Measurements from ENCODE around the gene CCL25. TPM values are rescaled to one million over a fixed set of nuclear protein-coding genes. Genes with fewer than 3 reads are reported as not detected.

CCL25 gene
- total RNA-seq, 6 donors from 2014 or later = not detected

GRCh38 chr19:8083141-8083540 is 30.6 kb downstream of the CCL25 start:
- TF ChIP-seq POLR2AphosphoS5 (IDR thresholded peaks at IDR 0.05) (no peak), POLR2A (IDR thresholded peaks at IDR 0.05) (no peak), CTCF (IDR thresholded peaks at IDR 0.05) (no peak), EP300 (IDR thresholded peaks at IDR 0.05) (no peak)
- H3K27me3 ChIP-seq = no peaks in the 10 kb centered on the region
- DNase-seq (no peak), ATAC-seq (ENCODE audit: low FRiP score in 2 of 2) (no peak)
- no peak overlapping the region for H3K4me3 ChIP-seq
- no peaks in the 10 kb centered on the region for H3K9me3 ChIP-seq
- 95% methylated on average over 11 of the region's 12 CpGs for WGBS, 2 donors
- no peaks in the 10 kb centered on the region for H3K36me3 ChIP-seq
- H3K27ac ChIP-seq = no peak overlapping the region
- peaks cover 0 to 11% (median 0%) of the 10 kb centered on the region in 4 donors for H3K4me1 ChIP-seq

DNA sequence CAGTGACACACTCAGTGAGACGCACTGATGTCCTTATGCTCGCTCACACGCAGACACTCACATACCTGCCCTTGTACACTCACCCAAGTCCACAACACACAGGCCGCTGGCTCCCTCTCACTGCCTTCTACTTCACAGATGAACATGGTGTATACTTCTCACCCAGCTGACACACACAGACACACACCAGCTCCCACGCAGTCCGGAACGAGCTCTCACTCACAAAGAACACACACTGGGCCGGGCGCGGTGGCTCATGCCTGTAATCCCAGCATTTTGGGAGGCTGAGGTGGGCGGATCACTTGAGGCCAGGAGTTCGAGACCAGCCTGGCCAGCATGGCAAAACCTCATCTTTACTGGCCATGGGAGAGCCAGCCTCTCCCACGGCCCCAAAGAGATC is 31.6 kb downstream of the CCL25 start:
- Histone ChIP-seq H3K36me3 (no peaks in the 10 kb centered on the region), H3K4me3 (no peak overlapping the region), H3K27ac (no peak overlapping the region), H3K4me1 (peaks cover 0 to 11% (median 0%) of the 10 kb centered on the region in 4 donors), H3K9me3 (no peaks in the 10 kb centered on the region), H3K27me3 (no peaks in the 10 kb centered on the region)
- WGBS, 2 donors = 92 to 96% methylated on average over 13 of the region's 13 CpGs
- DNase-seq (no peak), ATAC-seq (ENCODE audit: low FRiP score in 2 of 2) (no peak)
- TF ChIP-seq POLR2AphosphoS5 (IDR thresholded peaks at IDR 0.05) = no peak
- no peak for TF ChIP-seq CTCF (IDR thresholded peaks at IDR 0.05)
- no peak for TF ChIP-seq EP300 (IDR thresholded peaks at IDR 0.05)
- TF ChIP-seq POLR2A (IDR thresholded peaks at IDR 0.05) = no peak

- TF ChIP-seq EP300 (IDR thresholded peaks at IDR 0.05) (peak in 1 of 4 donors; percentile 34), POLR2A (IDR thresholded peaks at IDR 0.05) (no peak), POLR2AphosphoS5 (IDR thresholded peaks at IDR 0.05) (peak in 1 of 2 donors; percentile 43)
- Histone ChIP-seq H3K27me3 (no peaks in the 10 kb centered on the region), H3K9me3 (no peaks in the 10 kb centered on the region), H3K36me3 (no peaks in the 10 kb centered on the region), H3K27ac (no peak overlapping the region), H3K4me1 (peaks cover 0 to 11% (median 0%) of the 10 kb centered on the region in 4 donors), H3K4me3 (no peak overlapping the region)
- DNase-seq (peak in 1 of 2 donors; percentile 49), ATAC-seq (ENCODE audit: low FRiP score in 2 of 2) (no peak)
- WGBS, 2 donors = 46 to 60% methylated on average over 11 to 16 of the region's 20 CpGs
Observed at GRCh38 chr19:8085598-8086408, 33.2 kb downstream of the CCL25 start.

DNA sequence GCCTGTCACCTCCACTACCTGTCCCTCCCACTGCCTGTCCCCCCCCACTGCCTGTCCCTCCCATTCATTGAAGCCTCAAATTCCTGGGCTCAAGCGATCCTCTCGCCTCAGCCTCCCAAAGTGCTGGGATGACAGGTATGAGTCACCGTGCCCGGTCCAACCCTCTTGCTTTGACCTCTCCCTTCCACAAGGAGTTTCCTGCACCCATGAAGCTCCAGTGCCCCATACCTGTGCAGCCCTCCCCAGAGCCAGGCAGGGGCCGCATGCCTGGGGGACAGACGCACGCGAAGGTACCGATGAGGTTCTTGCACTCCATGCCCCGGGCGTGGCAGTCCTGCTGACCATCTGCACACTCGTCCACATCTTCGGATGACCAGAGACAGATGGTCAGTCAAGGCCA is 34.3 kb downstream of the CCL25 start:
- no peaks in the 10 kb centered on the region for H3K36me3 ChIP-seq
- no peak overlapping the region for H3K4me3 ChIP-seq
- H3K9me3 ChIP-seq = no peaks in the 10 kb centered on the region
- H3K4me1 ChIP-seq = peaks cover 0 to 11% (median 0%) of the 10 kb centered on the region in 4 donors
- H3K27me3 ChIP-seq = no peaks in the 10 kb centered on the region
- 92 to 95% methylated on average over 6 to 13 of the region's 13 CpGs for WGBS, 2 donors
- TF ChIP-seq POLR2AphosphoS5 (IDR thresholded peaks at IDR 0.05) (no peak), POLR2A (IDR thresholded peaks at IDR 0.05) (no peak), EP300 (IDR thresholded peaks at IDR 0.05) (no peak), CTCF (IDR thresholded peaks at IDR 0.05) (no peak)
- DNase-seq (no peak), ATAC-seq (ENCODE audit: low FRiP score in 2 of 2) (no peak)
- H3K27ac ChIP-seq = no peak overlapping the region

DNA sequence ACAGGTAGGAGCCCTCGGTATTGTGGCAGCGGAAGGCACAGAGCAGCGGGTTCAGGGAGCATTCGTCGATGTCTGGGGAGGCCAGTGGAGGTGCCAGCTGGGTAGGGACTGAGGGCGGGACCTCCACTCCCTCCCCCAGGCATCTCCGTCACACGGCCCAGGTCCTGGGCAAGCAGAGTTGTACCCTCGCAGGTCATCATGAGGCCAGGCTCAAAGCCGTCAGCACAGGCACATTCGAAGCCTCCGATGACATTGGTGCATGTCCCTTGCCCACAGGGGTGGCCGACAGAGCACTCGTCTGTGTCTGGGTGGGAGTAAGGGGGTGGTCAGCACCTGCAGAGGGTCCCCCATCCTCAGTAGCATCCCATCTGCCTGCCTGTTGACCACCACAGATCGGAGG is 35.3 kb downstream of the CCL25 start:
- DNase-seq (no peak), ATAC-seq (ENCODE audit: low FRiP score in 2 of 2) (no peak)
- H3K4me1 ChIP-seq = peaks cover 0 to 11% (median 0%) of the 10 kb centered on the region in 4 donors
- 95 to 97% methylated on average over 4 to 15 of the region's 15 CpGs for WGBS, 2 donors
- H3K27ac ChIP-seq = no peak overlapping the region
- H3K4me3 ChIP-seq = no peak overlapping the region
- no peaks in the 10 kb centered on the region for H3K9me3 ChIP-seq
- no peaks in the 10 kb centered on the region for H3K36me3 ChIP-seq
- H3K27me3 ChIP-seq = no peaks in the 10 kb centered on the region
- no peak for TF ChIP-seq POLR2AphosphoS5 (IDR thresholded peaks at IDR 0.05)
- no peak for TF ChIP-seq POLR2A (IDR thresholded peaks at IDR 0.05)
- no peak for TF ChIP-seq EP300 (IDR thresholded peaks at IDR 0.05)
- no peak for TF ChIP-seq CTCF (IDR thresholded peaks at IDR 0.05)

Measured in upper lobe of left lung (tissue), 6 donors.